SU-DHL-6 (cell line): Measurements from ENCODE around the gene KCNB1.

Source experiments
- EZH2phosphoT487 ChIP-seq: fragments of 200-600 bp; sonication (generic), shearing (Covaris generic); conservative IDR thresholded peaks from 2 replicates; pipeline ENCODE4 v1.6.1; 2018; ENCODE audit warnings: mild to moderate bottlenecking, antibody characterized with exemption, low read length, moderate library complexity, mixed read lengths
- TF ChIP-seq, protein P1 (sequence below): fragments of 200-600 bp; sonication (generic); IDR thresholded peaks from one replicate; pipeline ENCODE4 v1.5.1; 2017; ENCODE audit warnings: antibody characterized with exemption, mild to moderate bottlenecking, low read length, moderate library complexity; ENCODE audit not compliant: insufficient read depth, poor library complexity, severe bottlenecking

DNA sequence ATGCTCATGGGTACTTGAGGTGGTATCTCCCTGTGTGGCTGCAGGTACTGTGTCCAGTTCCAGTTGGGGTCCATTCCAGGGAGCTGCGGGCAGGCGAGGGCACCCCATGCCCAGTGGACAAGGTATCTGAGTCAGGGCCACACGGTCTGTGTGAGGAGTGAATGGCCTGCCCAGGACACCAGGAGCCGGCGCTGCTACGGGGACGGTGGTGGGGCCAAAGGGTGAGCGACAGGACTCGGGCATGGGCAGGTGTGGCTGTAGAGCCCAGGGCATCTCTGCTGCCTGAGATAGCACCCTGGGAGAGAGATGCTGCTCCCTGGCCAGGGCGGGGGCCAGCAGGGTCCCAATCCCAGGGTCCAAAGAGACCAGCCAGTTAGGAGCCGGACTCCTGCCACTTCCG is 147.0 kb downstream of the KCNB1 start:
- TF ChIP-seq, protein P1, sequence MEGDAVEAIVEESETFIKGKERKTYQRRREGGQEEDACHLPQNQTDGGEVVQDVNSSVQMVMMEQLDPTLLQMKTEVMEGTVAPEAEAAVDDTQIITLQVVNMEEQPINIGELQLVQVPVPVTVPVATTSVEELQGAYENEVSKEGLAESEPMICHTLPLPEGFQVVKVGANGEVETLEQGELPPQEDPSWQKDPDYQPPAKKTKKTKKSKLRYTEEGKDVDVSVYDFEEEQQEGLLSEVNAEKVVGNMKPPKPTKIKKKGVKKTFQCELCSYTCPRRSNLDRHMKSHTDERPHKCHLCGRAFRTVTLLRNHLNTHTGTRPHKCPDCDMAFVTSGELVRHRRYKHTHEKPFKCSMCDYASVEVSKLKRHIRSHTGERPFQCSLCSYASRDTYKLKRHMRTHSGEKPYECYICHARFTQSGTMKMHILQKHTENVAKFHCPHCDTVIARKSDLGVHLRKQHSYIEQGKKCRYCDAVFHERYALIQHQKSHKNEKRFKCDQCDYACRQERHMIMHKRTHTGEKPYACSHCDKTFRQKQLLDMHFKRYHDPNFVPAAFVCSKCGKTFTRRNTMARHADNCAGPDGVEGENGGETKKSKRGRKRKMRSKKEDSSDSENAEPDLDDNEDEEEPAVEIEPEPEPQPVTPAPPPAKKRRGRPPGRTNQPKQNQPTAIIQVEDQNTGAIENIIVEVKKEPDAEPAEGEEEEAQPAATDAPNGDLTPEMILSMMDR, result no peak
- TF ChIP-seq EZH2phosphoT487, result no peak
